ENCODE results near the gene RPUSD3. TPM values are rescaled to one million over a fixed set of nuclear protein-coding genes. Genes with fewer than 3 reads are reported as not detected.
"Not testable (repeated sequence)": the region's sequence is repeated elsewhere in the genome, so short reads cannot be mapped to it uniquely, and the experiment has no call there.

RPUSD3 gene
- total RNA-seq, 1 donor from 2014 or later = 36.5 TPM

GRCh38 chr3:9881441-9881840 is 37.6 kb upstream of the RPUSD3 start:
- Histone ChIP-seq H3K27me3 (ENCODE audit: low read depth) (no peaks in the 10 kb centered on the region), H3K9me3 (no peaks in the 10 kb centered on the region), H3K36me3 (no peaks in the 10 kb centered on the region), H3K27ac (no peak overlapping the region), H3K4me3 (no peak overlapping the region), H3K4me1 (no peaks in the 10 kb centered on the region)
- ATAC-seq (no peak), DNase-seq (no peak)
- intact Hi-C loops (cut with DNase I) = no loop called here
- TF ChIP-seq CTCF (IDR thresholded peaks at IDR 0.05) = no peak

GRCh38 chr3:9879830-9880549 is 36.2 kb upstream of the RPUSD3 start, which contains the start of gene CIDEC:
Gene CIDEC (minus strand): TSS chr3:9880253. CDS start chr3:9878486, 1,767 bp downstream.
- H3K4me1 ChIP-seq = no peaks in the 10 kb centered on the region
- ATAC-seq = no peak
- H3K36me3 ChIP-seq = no peaks in the 10 kb centered on the region
- H3K4me3 ChIP-seq = no peak within 1 kb of the TSS
- no peak for TF ChIP-seq CTCF (IDR thresholded peaks at IDR 0.05)
- DNase-seq = no peak
- no peaks in the 10 kb centered on the region for H3K27me3 ChIP-seq (ENCODE audit: low read depth)
- intact Hi-C loops (cut with DNase I) = no loop called here
- no peaks in the 10 kb centered on the region for H3K9me3 ChIP-seq
- no peak within 1 kb of the TSS for H3K27ac ChIP-seq

GRCh38 chr3:9878700-9879099 is 34.9 kb upstream of the RPUSD3 start:
- H3K4me1 ChIP-seq = no peaks in the 10 kb centered on the region
- ATAC-seq (no peak), DNase-seq (no peak)
- H3K9me3 ChIP-seq = no peaks in the 10 kb centered on the region
- no peak for TF ChIP-seq CTCF (IDR thresholded peaks at IDR 0.05)
- no peaks in the 10 kb centered on the region for H3K27me3 ChIP-seq (ENCODE audit: low read depth)
- no peaks in the 10 kb centered on the region for H3K36me3 ChIP-seq
- intact Hi-C loops (cut with DNase I) = no loop called here
- no peak overlapping the region for H3K27ac ChIP-seq
- no peak overlapping the region for H3K4me3 ChIP-seq

- Histone ChIP-seq H3K4me1 (no peaks in the 10 kb centered on the region), H3K9me3 (no peaks in the 10 kb centered on the region), H3K36me3 (no peaks in the 10 kb centered on the region), H3K27me3 (ENCODE audit: low read depth) (no peaks in the 10 kb centered on the region), H3K27ac (no peak overlapping the region), H3K4me3 (no peak overlapping the region)
- intact Hi-C loops (cut with DNase I) = no loop called here
- DNase-seq = no peak
- ATAC-seq = no peak
- no peak for TF ChIP-seq CTCF (IDR thresholded peaks at IDR 0.05)
Observed at GRCh38 chr3:9876991-9877390, 33.2 kb upstream of the RPUSD3 start.

GRCh38 chr3:9876255-9876654 is 32.4 kb upstream of the RPUSD3 start:
- H3K27me3 ChIP-seq (ENCODE audit: low read depth); ATAC-seq; intact Hi-C loops (cut with DNase I); H3K4me1 ChIP-seq; H3K27ac ChIP-seq; H3K4me3 ChIP-seq; H3K36me3 ChIP-seq; H3K9me3 ChIP-seq; DNase-seq: not testable (repeated sequence)

GRCh38 chr3:9875448-9875847 is 31.6 kb upstream of the RPUSD3 start:
- H3K27me3 ChIP-seq (ENCODE audit: low read depth) = no peaks in the 10 kb centered on the region
- no peak for TF ChIP-seq CTCF (IDR thresholded peaks at IDR 0.05)
- DNase-seq (no peak), ATAC-seq (no peak)
- no peak overlapping the region for H3K4me3 ChIP-seq
- no peaks in the 10 kb centered on the region for H3K9me3 ChIP-seq
- H3K27ac ChIP-seq = no peak overlapping the region
- H3K36me3 ChIP-seq = no peaks in the 10 kb centered on the region
- no peaks in the 10 kb centered on the region for H3K4me1 ChIP-seq
- intact Hi-C loops (cut with DNase I) = no loop called here

GRCh38 chr3:9872067-9872466 is 28.3 kb upstream of the RPUSD3 start:
- H3K27me3 ChIP-seq (ENCODE audit: low read depth); H3K9me3 ChIP-seq; H3K36me3 ChIP-seq; ATAC-seq; H3K4me3 ChIP-seq; DNase-seq; intact Hi-C loops (cut with DNase I); H3K4me1 ChIP-seq; H3K27ac ChIP-seq: not testable (repeated sequence)

All from lower lobe of right lung (tissue), 2 donors.